WTC11 (cell line): ENCODE measurements around the gene RASGEF1C.

Experiments
- ATF2 ChIP-seq: sonication (generic); formaldehyde crosslinking; IDR thresholded peaks from 2 replicates; pipeline ENCODE4 v1.8.1; 2022; ENCODE audit warnings: low read depth, missing genetic modification reagents, borderline replicate concordance
- ELF4 ChIP-seq: sonication (generic); formaldehyde crosslinking; IDR thresholded peaks from 2 replicates; pipeline ENCODE4 v1.8.1; 2022; ENCODE audit warnings: low read depth, mild to moderate bottlenecking, moderate library complexity, missing genetic modification reagents
- MAX ChIP-seq: sonication (generic); formaldehyde crosslinking; IDR thresholded peaks from 2 replicates; pipeline ENCODE4 v1.8.0; 2022; ENCODE audit warnings: mild to moderate bottlenecking, missing genetic modification reagents
- RELA ChIP-seq: sonication (generic); formaldehyde crosslinking; IDR thresholded peaks from 2 replicates; pipeline ENCODE4 v1.8.1; 2022; ENCODE audit warnings: missing genetic modification reagents, mild to moderate bottlenecking, borderline replicate concordance
- TF ChIP-seq, protein P1 (sequence below): fragments of 200-600 bp; IDR thresholded peaks from 2 replicates; pipeline ENCODE4 v1.8.0; 2022; ENCODE audit warnings: antibody characterized with exemption

DNA sequence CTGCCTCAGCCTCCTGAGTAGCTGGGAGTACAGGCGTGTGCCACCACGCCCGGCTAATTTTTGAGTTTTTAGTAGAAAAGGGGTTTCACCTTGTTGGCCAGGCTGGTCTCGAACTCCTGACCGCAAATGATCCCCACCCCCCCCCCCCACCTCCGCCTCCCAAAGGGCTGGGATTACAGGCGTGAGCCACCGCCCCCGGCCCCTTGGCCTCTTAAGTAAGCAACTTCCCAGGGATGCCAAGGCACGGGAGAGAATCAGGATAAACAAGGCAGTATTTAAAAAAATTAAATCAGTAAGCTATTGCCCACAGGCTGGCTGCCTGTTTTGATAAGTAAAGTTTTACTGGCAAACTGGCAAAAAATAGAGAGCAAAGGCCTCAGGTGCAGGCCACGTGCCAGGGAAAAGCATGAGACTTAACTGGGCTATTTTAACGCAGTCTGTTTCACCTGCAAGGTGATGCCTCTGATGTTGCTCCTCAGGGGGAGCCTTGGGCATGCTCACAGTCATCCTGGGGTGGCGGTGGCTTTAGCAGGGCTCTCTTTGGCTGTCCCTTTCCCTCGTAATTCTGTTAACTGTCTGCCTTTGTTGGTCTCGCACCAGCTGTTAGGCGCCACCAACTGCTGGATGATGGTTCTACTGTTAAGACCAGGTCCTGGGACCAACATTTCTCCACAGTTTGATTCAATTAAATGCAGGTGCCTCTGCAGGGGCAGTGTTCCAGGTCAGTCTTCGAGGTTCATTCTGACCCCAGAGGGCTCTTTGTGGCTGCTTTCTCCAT is 118.1 kb downstream of the RASGEF1C start:
- TF ChIP-seq ATF2 (CRISPR knock-in tag) = no peak
- no peak for TF ChIP-seq ELF4 (CRISPR knock-in tag)
- TF ChIP-seq MAX = peak; percentile 19; the same call in 1 of the 2 replicates
- TF ChIP-seq, protein P1, sequence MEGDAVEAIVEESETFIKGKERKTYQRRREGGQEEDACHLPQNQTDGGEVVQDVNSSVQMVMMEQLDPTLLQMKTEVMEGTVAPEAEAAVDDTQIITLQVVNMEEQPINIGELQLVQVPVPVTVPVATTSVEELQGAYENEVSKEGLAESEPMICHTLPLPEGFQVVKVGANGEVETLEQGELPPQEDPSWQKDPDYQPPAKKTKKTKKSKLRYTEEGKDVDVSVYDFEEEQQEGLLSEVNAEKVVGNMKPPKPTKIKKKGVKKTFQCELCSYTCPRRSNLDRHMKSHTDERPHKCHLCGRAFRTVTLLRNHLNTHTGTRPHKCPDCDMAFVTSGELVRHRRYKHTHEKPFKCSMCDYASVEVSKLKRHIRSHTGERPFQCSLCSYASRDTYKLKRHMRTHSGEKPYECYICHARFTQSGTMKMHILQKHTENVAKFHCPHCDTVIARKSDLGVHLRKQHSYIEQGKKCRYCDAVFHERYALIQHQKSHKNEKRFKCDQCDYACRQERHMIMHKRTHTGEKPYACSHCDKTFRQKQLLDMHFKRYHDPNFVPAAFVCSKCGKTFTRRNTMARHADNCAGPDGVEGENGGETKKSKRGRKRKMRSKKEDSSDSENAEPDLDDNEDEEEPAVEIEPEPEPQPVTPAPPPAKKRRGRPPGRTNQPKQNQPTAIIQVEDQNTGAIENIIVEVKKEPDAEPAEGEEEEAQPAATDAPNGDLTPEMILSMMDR = no peak
- no peak for TF ChIP-seq RELA
